Trophoblast cell (in vitro differentiated cells and primary cell): ENCODE results near the gene MEGF11.

Experiments used
- DNase-seq, 2 donors: peaks; one replicate each; pipeline ENCODE4 v3.0.0-alpha.2; 2016
- H2AFZ ChIP-seq: 2 replicates; pipeline ENCODE4 v1.6.1; 2013; ENCODE audit warnings: low read length, moderate library complexity, mild to moderate bottlenecking; ENCODE audit not compliant: insufficient read depth, poor library complexity
- H2AK5ac ChIP-seq: 2 replicates; pipeline ENCODE4 v1.6.1; 2013; ENCODE audit warnings: mild to moderate bottlenecking, low read length
- H2BK120ac ChIP-seq: 2 replicates; pipeline ENCODE4 v1.6.1; 2013; ENCODE audit warnings: low read length, mild to moderate bottlenecking, moderate library complexity; ENCODE audit not compliant: insufficient read depth, poor library complexity
- H2BK12ac ChIP-seq: 2 replicates; pipeline ENCODE4 v1.6.1; 2013; ENCODE audit warnings: mild to moderate bottlenecking, low read length, moderate library complexity
- H2BK5ac ChIP-seq: 2 replicates; pipeline ENCODE4 v1.6.1; 2013; ENCODE audit warnings: low read length, low read depth, moderate library complexity, mild to moderate bottlenecking; ENCODE audit not compliant: poor library complexity
- H3K14ac ChIP-seq: 2 replicates; pipeline ENCODE4 v1.6.1; 2013; ENCODE audit warnings: mild to moderate bottlenecking, low read length
- H3K18ac ChIP-seq: 2 replicates; pipeline ENCODE4 v1.6.1; 2013; ENCODE audit warnings: mild to moderate bottlenecking, low read length
- H3K23ac ChIP-seq: 2 replicates; pipeline ENCODE4 v1.6.1; 2013; ENCODE audit warnings: low read length
- H3K27ac ChIP-seq: 2 replicates; pipeline ENCODE4 v1.5.1; 2013; ENCODE audit warnings: low read depth, mild to moderate bottlenecking, inconsistent platforms, low read length, moderate library complexity
- H3K27me3 ChIP-seq: 2 replicates; pipeline ENCODE4 v1.6.1; 2013; ENCODE audit warnings: inconsistent platforms, mild to moderate bottlenecking, low read length, moderate library complexity; ENCODE audit not compliant: insufficient read depth
- H3K36me3 ChIP-seq, 2 experiments: 1 replicate in 1 of 2; 2 replicates in 1 of 2; pipeline ENCODE4 v1.6.1; 2013; ENCODE audit warnings: low read length in 2 of 2, mild to moderate bottlenecking in 2 of 2, moderate library complexity in 1 of 2; ENCODE audit not compliant: insufficient read depth in 2 of 2, control insufficient read depth in 1 of 2
- H3K4ac ChIP-seq: 2 replicates; pipeline ENCODE4 v1.6.1; 2013; ENCODE audit warnings: low read depth, mild to moderate bottlenecking, low read length, moderate library complexity
- H3K4me1 ChIP-seq, 2 experiments: 1 replicate in 1 of 2; 2 replicates in 1 of 2; pipeline ENCODE4 v1.6.1; 2013; ENCODE audit warnings: low read length in 2 of 2, mild to moderate bottlenecking in 2 of 2, moderate library complexity in 1 of 2; ENCODE audit not compliant: insufficient read depth in 2 of 2, control insufficient read depth in 1 of 2
- H3K4me2 ChIP-seq: 2 replicates; pipeline ENCODE4 v1.6.1; 2013; ENCODE audit warnings: inconsistent platforms, mild to moderate bottlenecking, low read length, moderate library complexity
- H3K4me3 ChIP-seq: 2 replicates; pipeline ENCODE4 v1.5.1; 2013; ENCODE audit warnings: mild to moderate bottlenecking, low read depth, low read length, inconsistent platforms
- H3K79me1 ChIP-seq: one replicate; pipeline ENCODE4 v1.6.1; 2013; ENCODE audit warnings: low read length
- H3K79me2 ChIP-seq: 2 replicates; pipeline ENCODE4 v1.6.1; 2013; ENCODE audit warnings: low read length, mild to moderate bottlenecking; ENCODE audit not compliant: control insufficient read depth, insufficient read depth, poor library complexity
- H3K9ac ChIP-seq: 2 replicates; pipeline ENCODE4 v1.6.1; 2013; ENCODE audit warnings: mild to moderate bottlenecking, low read length
- H3K9me3 ChIP-seq: 2 replicates; pipeline ENCODE4 v1.6.1; 2013; ENCODE audit warnings: low read depth, mild to moderate bottlenecking, control low read depth, inconsistent platforms, low read length; ENCODE audit not compliant: insufficient read depth
- H4K12ac ChIP-seq: 2 replicates; pipeline ENCODE4 v1.6.1; 2013; ENCODE audit warnings: low read depth, mild to moderate bottlenecking, low read length, moderate library complexity
- H4K8ac ChIP-seq: 2 replicates; pipeline ENCODE4 v1.6.1; 2013; ENCODE audit warnings: low read depth, mild to moderate bottlenecking, low read length, moderate library complexity
- H4K91ac ChIP-seq: one replicate; pipeline ENCODE4 v1.6.1; 2013; ENCODE audit warnings: low read depth, mild to moderate bottlenecking, low read length, moderate library complexity
- WGBS: extraction: QIAGEN DNeasy Blood & Tissue Kit; methylation state at CpG from one replicate; pipeline ENCODE4 v1.1.7; 2013; ENCODE audit warnings: missing lambda C conversion rate; ENCODE audit not compliant: insufficient read length, insufficient coverage; ENCODE audit errors: extremely low coverage; 5-methylcytosine and 5-hydroxymethylcytosine counted together

Gene MEGF11

DNA sequence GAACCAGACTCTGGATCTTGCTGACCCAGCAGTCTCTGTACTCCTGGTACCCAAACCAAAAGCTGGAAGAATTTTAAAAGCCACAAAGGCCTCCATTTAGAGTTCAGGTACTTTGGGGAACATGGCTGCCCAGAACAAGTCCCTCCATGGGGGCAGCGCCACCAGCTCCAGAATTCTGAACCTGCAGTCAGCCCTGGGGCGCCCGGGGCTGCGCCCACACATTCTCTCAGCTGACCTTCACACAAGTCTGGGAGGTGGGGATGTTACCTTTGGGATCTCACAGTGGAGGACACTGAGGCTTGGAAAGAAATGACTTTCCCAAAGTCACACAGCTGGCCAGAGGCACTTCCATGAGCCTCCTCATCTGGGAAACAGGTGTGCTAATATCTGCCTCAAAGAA is 229.4 kb downstream of the MEGF11 start:
- Histone ChIP-seq H3K14ac (no peak overlapping the region), H4K91ac (no peak overlapping the region), H3K4me3 (no peak overlapping the region), H3K9me3 (no peaks in the 10 kb centered on the region), H3K27me3 (no peaks in the 10 kb centered on the region), H3K36me3 (no peaks in the 10 kb centered on the region), H2BK5ac (no peak overlapping the region), H2BK12ac (no peak overlapping the region), H3K79me1 (no peaks in the 10 kb centered on the region), H2AFZ (no peak overlapping the region), H3K23ac (no peak overlapping the region), H4K12ac (no peak overlapping the region), H3K9ac (no peak overlapping the region), H3K27ac (no peak overlapping the region), H3K4ac (no peak overlapping the region), H3K18ac (no peak overlapping the region), H3K4me1 (no peaks in the 10 kb centered on the region), H2AK5ac (no peak overlapping the region), H4K8ac (no peak overlapping the region), H2BK120ac (no peak overlapping the region), H3K79me2 (no peaks in the 10 kb centered on the region), H3K4me2 (no peak overlapping the region)
- no CpG with 5 or more reads among the region's 4 CpGs for WGBS
- no peak for DNase-seq

DNA sequence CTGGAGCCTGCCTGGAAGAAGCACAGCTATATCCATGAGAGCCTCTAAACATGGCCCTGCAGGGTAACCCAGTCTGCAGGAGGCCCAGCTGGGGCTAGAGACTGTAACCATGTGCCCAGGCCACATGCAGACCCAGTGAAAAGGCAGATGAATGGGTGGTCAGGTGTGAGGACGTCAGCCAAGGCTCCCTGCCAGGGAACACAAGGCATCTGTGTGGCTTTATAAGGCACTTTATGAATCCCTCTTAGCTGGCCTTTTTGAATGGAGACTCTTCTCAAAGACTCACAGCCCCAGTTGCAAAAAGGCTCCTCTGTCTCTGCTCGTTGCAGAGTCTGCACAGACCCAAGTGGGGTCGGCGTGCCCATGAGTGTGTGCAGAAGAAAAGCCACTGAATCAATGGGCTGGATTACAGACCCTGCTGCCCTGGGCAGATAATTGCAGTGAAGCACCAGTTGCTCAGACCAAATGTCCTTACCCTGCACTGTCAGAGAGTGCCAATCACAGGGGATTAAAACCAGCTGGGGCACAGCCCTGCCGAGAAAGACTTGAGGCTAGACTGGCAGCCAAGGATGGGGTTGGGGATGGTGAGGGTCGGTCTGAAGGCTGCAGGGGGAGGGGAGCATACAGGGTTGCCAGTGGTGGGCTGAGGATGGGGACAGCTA is 230.1 kb downstream of the MEGF11 start:
- DNase-seq, result no peak
- Histone ChIP-seq H2BK120ac (no peak overlapping the region), H3K14ac (no peak overlapping the region), H3K4me2 (no peak overlapping the region), H3K18ac (no peak overlapping the region), H3K79me2 (no peaks in the 10 kb centered on the region), H3K9ac (no peak overlapping the region), H3K79me1 (no peaks in the 10 kb centered on the region), H3K27me3 (no peaks in the 10 kb centered on the region), H3K23ac (no peak overlapping the region), H3K27ac (no peak overlapping the region), H3K9me3 (no peaks in the 10 kb centered on the region), H3K36me3 (no peaks in the 10 kb centered on the region), H4K91ac (no peak overlapping the region), H3K4me1 (no peaks in the 10 kb centered on the region), H2AK5ac (no peak overlapping the region), H3K4me3 (no peak overlapping the region), H2AFZ (no peak overlapping the region), H2BK12ac (no peak overlapping the region), H4K8ac (no peak overlapping the region), H2BK5ac (no peak overlapping the region), H4K12ac (no peak overlapping the region), H3K4ac (no peak overlapping the region)
- WGBS, result no CpG with 5 or more reads among the region's 6 CpGs

DNA sequence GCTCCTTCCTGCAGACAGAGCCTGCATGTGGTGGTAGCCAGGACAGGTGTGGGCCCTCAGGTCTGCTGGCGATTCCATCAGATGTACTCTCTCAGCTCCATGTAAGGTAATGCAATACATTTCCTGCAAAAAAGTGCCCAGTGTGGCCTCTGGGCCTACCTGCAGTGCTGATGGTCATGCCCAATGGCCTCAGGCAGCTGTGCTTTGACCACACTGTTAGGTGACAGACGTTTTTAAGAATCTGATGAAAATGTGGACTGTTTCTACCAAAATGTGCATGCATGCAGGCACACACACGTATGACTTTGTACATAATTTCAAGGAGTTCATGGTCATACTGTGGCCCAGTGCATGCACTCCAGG is 231.4 kb downstream of the MEGF11 start:
- H3K27me3 ChIP-seq, result no peaks in the 10 kb centered on the region
- H3K4ac ChIP-seq, result no peak overlapping the region
- no peaks in the 10 kb centered on the region for H3K79me2 ChIP-seq
- no peak overlapping the region for H3K4me2 ChIP-seq
- H3K9me3 ChIP-seq, result no peaks in the 10 kb centered on the region
- H4K12ac ChIP-seq, result no peak overlapping the region
- no CpG with 5 or more reads among the region's 3 CpGs for WGBS
- no peak overlapping the region for H2AFZ ChIP-seq
- H3K36me3 ChIP-seq, result no peaks in the 10 kb centered on the region
- DNase-seq, result peak; percentile 84 to 87
- H3K14ac ChIP-seq, result no peak overlapping the region
- no peak overlapping the region for H3K27ac ChIP-seq
- no peak overlapping the region for H2BK5ac ChIP-seq
- H2BK12ac ChIP-seq, result no peak overlapping the region
- no peaks in the 10 kb centered on the region for H3K4me1 ChIP-seq
- H2BK120ac ChIP-seq, result no peak overlapping the region
- H4K8ac ChIP-seq, result no peak overlapping the region
- no peaks in the 10 kb centered on the region for H3K79me1 ChIP-seq
- H4K91ac ChIP-seq, result no peak overlapping the region
- H2AK5ac ChIP-seq, result no peak overlapping the region
- no peak overlapping the region for H3K18ac ChIP-seq
- H3K23ac ChIP-seq, result no peak overlapping the region
- peak overlapping the region; percentile 25 for H3K4me3 ChIP-seq
- no peak overlapping the region for H3K9ac ChIP-seq

DNA sequence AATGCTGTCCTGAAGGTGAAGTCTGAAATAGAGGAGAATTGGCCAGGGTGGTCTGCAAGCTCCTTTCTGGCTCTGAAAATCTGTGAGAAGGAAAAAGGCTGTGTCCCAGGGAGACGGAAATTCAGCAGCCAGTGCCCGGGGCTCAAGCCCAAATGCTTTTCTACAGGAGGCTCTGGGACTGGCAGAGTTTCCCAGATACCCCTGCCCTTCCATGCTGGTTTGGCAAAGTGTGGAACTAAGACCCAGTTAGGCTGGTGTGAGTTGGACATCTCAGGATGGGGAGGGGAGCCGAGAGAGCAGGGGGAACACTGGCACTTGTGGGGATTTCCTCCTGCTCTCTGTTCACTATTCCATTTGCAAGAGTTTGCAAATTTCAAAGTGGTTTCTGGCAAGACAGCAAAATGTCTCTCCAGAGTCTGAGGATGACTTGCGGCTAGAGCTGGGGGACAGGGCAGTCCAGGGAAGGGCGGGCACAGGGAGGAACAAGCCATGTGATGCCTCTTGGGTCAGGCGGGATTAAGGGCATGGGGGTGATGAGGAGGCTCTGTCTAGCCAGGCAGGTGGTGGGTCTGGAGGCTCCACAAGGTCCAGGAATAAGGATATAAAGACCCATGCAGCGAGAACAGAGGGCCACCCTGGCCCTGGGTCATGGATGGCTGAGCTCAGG is 231.9 kb downstream of the MEGF11 start:
- Histone ChIP-seq H3K27me3 (no peaks in the 10 kb centered on the region), H3K79me2 (no peaks in the 10 kb centered on the region), H3K4ac (no peak overlapping the region), H3K79me1 (no peaks in the 10 kb centered on the region), H3K14ac (no peak overlapping the region), H4K12ac (no peak overlapping the region), H3K4me3 (no peak overlapping the region), H3K18ac (no peak overlapping the region), H4K91ac (no peak overlapping the region), H3K9ac (no peak overlapping the region), H2AK5ac (no peak overlapping the region), H3K27ac (no peak overlapping the region), H3K4me2 (no peak overlapping the region), H3K9me3 (no peaks in the 10 kb centered on the region), H3K23ac (no peak overlapping the region), H3K4me1 (no peaks in the 10 kb centered on the region), H2BK5ac (no peak overlapping the region), H3K36me3 (no peaks in the 10 kb centered on the region), H2AFZ (no peak overlapping the region), H4K8ac (no peak overlapping the region), H2BK120ac (no peak overlapping the region), H2BK12ac (no peak overlapping the region)
- WGBS, result no CpG with 5 or more reads among the region's 7 CpGs
- no peak for DNase-seq
